BJ (cell line): ENCODE measurements around the gene DBF4B. TPM values are rescaled to one million over a fixed set of nuclear protein-coding genes. Genes with fewer than 3 reads are reported as not detected.

Experiments used
- CTCF ChIA-PET: fragments of 350-600 bp; formaldehyde crosslinking; extraction: SDS; loops from one replicate; lab custom pipeline; 2021; ENCODE audit warnings: antibody characterized with exemption, inconsistent platforms; lab: Yijun Ruan, JAX
- POLR2A ChIA-PET: fragments of 300-600 bp; sonication (Branson Sonifier 250); formaldehyde crosslinking; extraction: SDS; loops from one replicate; lab custom pipeline; 2021; ENCODE audit warnings: antibody characterized with exemption; lab: Charles Lee
- DNase-seq: peaks from one replicate; pipeline ENCODE4 v3.0.0-alpha.2; 2011; ENCODE audit warnings: low read depth
- H3K27me3 ChIP-seq: 2 replicates; pipeline ENCODE4 v1.6.0; 2011; ENCODE audit warnings: low read length; ENCODE audit not compliant: control insufficient read depth, insufficient read depth
- H3K36me3 ChIP-seq: 2 replicates; pipeline ENCODE4 v1.5.1; 2011; ENCODE audit warnings: low read length; ENCODE audit not compliant: control insufficient read depth, insufficient read depth
- H3K4me3 ChIP-seq: 2 replicates; pipeline ENCODE4 v1.5.1; 2011; ENCODE audit warnings: low read depth, mild to moderate bottlenecking, control low read depth, low read length
- polyA plus RNA-seq: library from polyadenylated mRNA; depleted of rRNA; stranded (reverse); fragments of >200 nt; gene quantifications from 2 replicates; pipeline ENCODE4 v1.2.3, GENCODE V29; 2011
- TF ChIP-seq, protein P1 (sequence below): IDR thresholded peaks from 2 replicates; pipeline ENCODE4 v1.5.1; 2011; ENCODE audit warnings: low read depth, mild to moderate bottlenecking, control low read depth, inconsistent platforms, low read length, moderate library complexity; ENCODE audit not compliant: insufficient read depth

Gene DBF4B
- polyA plus RNA-seq, 1 experiment, result 9.9 TPM

DNA sequence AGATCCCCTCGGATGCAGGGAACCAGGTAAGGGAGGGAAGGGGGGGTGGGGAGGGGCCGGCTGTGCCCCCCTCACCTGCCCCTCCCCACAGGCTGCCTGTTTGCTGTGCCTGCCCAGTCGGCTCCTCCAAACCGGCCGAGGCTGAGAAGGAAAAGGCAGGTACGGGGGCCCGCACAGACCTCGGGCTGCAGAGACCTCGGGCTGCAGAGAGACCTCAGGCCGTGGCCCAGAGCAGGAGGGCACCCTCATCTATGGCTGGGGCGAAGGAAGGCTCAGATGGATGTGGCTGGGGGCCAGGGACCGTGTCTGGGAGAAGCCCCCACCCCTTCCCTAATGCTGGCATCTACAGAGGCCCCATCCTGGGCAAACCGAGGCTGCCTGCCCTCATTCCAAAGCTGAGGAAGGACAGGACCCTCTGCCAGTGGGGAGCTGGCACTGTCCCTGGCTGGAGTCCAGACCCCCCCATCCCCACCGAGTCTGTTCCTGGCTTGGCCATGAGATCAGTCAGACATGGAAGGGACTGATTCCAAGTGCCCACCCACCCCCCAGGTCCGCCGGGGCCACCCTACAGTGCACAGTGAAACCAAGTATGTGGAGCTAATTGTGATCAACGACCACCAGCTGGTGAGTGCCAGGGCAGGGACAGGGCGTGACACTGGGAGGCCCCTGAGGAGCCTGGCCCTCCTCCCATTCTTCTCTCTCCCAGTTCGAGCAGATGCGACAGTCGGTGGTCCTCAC lies 64.0 kb downstream of the DBF4B start:
- POLR2A ChIA-PET, result no interaction called here
- CTCF ChIA-PET, result interaction anchor here (0.6 to 14.4 kb wide), 8 partner anchors 8 to 363 kb away, joined by 3 to 452 read pairs (median 4); partner anchors contain the start of gene ACBD4

DNA sequence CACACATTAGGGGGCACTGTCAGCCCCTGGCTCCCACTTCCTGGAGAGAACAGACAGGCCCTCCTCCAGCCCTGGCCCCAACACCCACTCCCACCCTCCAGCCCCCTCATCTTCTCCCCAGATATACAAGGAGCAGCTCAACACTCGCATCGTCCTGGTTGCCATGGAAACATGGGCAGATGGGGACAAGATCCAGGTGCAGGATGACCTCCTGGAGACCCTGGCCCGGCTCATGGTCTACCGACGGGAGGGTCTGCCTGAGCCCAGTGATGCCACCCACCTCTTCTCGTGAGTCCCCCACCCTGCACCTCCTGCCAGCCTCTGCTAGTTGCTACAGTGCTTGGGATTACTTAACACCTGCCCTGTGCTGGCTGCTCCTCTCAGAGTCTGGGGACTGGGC lies 64.7 kb downstream of the DBF4B start:
- no peak for DNase-seq
- ChIA-PET POLR2A (no interaction called here), CTCF (interaction anchor here (0.6 to 14.4 kb wide), 8 partner anchors 9 to 362 kb away, joined by 3 to 452 read pairs (median 4); partner anchors contain the start of gene ACBD4)
- Histone ChIP-seq H3K27me3 (peaks cover 5% of the 10 kb centered on the region; the same call in 1 of the 2 replicates), H3K36me3 (no peaks in the 10 kb centered on the region), H3K4me3 (no peak overlapping the region)
- TF ChIP-seq, protein P1, sequence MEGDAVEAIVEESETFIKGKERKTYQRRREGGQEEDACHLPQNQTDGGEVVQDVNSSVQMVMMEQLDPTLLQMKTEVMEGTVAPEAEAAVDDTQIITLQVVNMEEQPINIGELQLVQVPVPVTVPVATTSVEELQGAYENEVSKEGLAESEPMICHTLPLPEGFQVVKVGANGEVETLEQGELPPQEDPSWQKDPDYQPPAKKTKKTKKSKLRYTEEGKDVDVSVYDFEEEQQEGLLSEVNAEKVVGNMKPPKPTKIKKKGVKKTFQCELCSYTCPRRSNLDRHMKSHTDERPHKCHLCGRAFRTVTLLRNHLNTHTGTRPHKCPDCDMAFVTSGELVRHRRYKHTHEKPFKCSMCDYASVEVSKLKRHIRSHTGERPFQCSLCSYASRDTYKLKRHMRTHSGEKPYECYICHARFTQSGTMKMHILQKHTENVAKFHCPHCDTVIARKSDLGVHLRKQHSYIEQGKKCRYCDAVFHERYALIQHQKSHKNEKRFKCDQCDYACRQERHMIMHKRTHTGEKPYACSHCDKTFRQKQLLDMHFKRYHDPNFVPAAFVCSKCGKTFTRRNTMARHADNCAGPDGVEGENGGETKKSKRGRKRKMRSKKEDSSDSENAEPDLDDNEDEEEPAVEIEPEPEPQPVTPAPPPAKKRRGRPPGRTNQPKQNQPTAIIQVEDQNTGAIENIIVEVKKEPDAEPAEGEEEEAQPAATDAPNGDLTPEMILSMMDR, result no peak

More for the DNA sequence above, 64.0 kb downstream of the DBF4B start:
- TF ChIP-seq, protein P1, result no peak
- DNase-seq, result no peak
- H3K4me3 ChIP-seq, result no peak overlapping the region
- peaks cover 5% of the 10 kb centered on the region; the same call in 1 of the 2 replicates for H3K27me3 ChIP-seq
- H3K36me3 ChIP-seq, result no peaks in the 10 kb centered on the region

DNA sequence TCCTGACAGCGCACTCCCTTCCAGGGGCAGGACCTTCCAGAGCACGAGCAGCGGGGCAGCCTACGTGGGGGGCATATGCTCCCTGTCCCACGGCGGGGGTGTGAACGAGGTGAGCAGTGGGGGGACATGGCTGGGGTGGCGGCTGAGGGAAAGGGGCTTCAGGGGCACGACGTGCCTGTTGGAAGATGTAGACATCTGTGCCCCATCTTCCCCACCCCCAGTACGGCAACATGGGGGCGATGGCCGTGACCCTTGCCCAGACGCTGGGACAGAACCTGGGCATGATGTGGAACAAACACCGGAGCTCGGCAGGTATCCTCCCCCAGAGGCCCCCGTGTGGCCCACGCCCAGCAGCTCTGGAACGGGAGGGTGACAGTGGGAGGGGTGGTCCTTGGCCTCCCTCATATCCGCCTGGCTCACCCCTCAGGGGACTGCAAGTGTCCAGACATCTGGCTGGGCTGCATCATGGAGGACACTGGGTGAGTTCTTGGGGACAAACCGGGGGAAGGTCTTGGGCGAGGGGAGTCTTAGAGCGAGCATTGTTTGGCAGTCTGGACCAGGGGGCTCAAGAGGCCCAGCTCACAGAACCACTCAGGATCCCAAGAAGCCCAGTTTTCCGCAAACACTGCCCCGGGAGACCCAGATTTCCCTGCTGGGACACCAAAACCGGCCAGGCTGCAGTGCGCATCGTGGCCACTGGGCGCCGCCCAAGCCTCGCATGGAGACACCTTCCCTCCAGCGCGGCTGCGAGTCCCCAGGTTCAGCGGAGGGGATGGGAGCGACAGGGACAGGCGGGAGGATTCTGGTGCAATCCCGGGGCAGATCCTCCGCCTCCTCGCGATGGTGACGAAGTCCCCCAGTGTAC lies 66.0 kb downstream of the DBF4B start:
- POLR2A ChIA-PET, result no interaction called here

DNA sequence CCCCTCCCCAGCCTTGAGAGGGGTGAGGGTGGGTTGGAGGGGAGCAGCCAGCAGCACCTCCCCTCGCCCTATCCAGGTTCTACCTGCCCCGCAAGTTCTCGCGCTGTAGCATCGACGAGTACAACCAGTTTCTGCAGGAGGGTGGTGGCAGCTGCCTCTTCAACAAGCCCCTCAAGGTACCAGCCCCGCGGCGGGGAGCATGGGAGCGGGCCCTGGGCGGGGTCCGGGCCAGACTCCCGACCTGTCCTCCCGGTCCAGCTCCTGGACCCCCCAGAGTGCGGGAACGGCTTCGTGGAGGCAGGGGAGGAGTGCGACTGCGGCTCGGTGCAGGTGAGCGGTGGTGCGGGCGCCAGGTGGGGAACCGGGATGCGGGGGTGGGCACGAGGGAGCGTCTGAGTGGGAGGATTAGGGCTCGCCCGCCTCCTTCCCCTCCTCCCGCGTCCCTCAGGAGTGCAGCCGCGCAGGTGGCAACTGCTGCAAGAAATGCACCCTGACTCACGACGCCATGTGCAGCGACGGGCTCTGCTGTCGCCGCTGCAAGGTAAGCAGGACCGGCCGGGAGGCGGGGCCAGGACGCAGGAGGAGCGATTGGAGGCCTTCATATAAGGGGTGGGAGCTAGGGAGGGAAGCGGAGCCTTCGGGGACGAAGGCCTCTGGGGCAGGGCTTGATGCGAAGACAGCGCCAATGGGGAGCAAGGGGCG lies 66.8 kb downstream of the DBF4B start:
- Histone ChIP-seq H3K27me3 (peaks cover 5% of the 10 kb centered on the region; the same call in 1 of the 2 replicates), H3K4me3 (peak overlapping the region; percentile 66), H3K36me3 (no peaks in the 10 kb centered on the region)
- TF ChIP-seq, protein P1, result no peak
- DNase-seq, result no peak
- CTCF ChIA-PET, result interaction anchor here (0.7 to 14.4 kb wide), 26 partner anchors 9 to 360 kb away, joined by 3 to 452 read pairs (median 4); partner anchors contain the start of genes ACBD4 and ADAM11
- POLR2A ChIA-PET, result interaction anchor here (0.5 to 0.7 kb wide), 3 partner anchors 33 to 369 kb away, joined by 3 to 10 read pairs (median 7); no protein-coding TSS in a partner anchor

More for the DNA sequence above, 66.0 kb downstream of the DBF4B start:
- Histone ChIP-seq H3K27me3 (peaks cover 5% of the 10 kb centered on the region; the same call in 1 of the 2 replicates), H3K4me3 (peak overlapping the region; percentile 66), H3K36me3 (no peaks in the 10 kb centered on the region)
- CTCF ChIA-PET, result interaction anchor here (0.6 to 14.4 kb wide), 18 partner anchors 15 to 356 kb away, joined by 3 to 452 read pairs (median 4); partner anchors contain the start of gene EFTUD2
- DNase-seq, result no peak
- TF ChIP-seq, protein P1, result peak; percentile 100
